Astrocyte (in vitro differentiated cells and primary cell): ENCODE data around the gene GMDS.

Source experiments
- CTCF ChIP-seq: IDR thresholded peaks from 2 replicates; pipeline ENCODE4 v1.5.1; 2011; ENCODE audit warnings: low read depth, mild to moderate bottlenecking, inconsistent platforms, low read length, moderate library complexity; ENCODE audit not compliant: insufficient read depth
- EZH2 ChIP-seq: IDR thresholded peaks from 2 replicates; pipeline ENCODE4 v1.6.1; 2012; ENCODE audit warnings: mild to moderate bottlenecking, low read length, inconsistent platforms; ENCODE audit not compliant: insufficient read depth

GRCh38 chr6:1917626-1918371, 327.6 kb downstream of the GMDS start:
- TF ChIP-seq CTCF, result no peak
- no peak for TF ChIP-seq EZH2
